Measurements from ENCODE around the gene ZNF697.
"Not testable (repeated sequence)": the region's sequence is repeated elsewhere in the genome, so short reads cannot be mapped to it uniquely, and the experiment has no call there.

Gene ZNF697

DNA sequence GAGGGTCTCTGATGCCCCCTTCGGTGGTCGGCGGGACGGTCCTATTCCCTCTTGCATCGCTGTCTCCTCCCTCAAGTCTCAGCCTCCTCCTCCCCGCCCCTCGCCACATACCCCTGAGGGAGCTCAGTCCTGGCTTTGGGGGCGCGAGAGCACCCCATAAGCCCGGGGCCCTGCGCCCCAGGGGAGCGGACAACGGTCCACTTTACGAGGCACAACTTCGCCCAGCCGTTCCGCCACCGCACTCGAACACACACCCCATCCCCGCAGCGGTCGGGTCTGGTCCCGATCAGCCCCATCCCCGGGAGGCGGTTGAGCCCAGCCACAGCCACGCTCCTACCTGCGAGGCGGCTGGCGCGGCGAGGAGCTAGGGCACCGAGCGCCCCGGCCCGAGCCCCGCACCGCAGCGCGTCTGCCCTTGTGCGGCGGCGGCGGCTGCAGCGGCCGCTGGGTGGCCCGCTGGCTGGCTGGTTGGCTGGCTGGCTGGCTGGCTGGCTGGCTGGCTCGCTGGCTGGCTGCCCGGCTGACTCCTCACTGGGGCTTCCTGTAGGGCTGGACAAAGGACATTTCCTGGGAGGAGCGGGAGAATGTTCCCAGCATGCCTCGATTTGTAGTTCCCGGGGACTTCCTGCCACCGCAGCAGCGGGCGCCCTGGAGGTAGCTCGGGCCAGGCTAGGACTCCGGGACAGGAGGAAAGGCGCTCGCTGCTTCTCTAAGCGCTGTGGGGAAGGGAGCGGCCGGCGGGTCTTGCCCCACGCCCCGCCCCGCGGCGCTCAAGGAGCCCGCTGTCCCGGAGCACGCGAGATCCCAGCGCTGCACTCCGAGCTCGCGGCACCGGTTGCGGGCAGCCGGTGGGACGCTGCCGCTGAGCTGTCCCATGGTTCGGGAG lies at the start of gene ZNF697:
ZNF697 (minus strand) TSS at position 533 of the 886 bp plus-strand sequence. CDS start 22,166 bp downstream, outside the sequence.
- peak; percentile 96 for DNase-seq

DNA sequence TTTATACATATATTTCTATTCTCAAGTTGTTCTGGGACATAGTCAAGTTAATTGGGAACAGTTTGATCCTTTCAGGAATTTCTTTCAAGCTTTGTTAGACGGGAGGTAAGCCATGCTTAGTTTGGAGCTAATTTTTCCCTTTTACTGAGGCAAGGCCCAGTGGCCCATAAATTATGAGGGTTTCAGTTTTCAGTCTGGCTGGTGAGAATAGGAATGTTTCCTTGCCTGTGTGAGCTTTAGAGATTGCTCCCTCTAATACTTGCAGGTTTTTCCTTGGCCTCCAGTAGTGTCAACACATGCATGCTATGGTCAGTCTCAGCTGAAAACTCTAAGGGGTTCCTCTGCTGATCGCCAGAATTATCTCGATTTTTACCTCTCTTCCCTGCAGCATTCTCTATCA lies 49.5 kb upstream of the ZNF697 start:
- DNase-seq = no peak

DNA sequence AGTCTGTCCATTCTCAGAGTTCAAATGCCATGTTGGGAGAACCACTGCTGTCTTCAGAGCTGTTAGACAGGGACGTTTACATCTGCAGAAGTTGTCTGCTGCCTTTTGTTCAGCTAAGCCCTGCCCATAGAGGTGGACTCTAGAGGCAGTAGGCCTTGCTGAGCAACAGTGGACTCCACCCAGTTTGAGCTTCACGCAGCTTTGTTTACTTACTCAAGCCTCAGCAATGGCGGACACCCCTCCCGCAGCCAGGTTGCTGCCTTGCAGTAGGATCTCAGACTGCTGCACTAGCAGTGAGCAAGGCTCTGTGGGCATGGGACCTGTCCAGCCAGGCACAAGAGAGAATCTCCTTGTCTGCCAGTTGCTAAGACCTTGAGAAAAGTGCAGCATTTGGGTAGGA lies 48.8 kb upstream of the ZNF697 start:
- not testable (repeated sequence) for DNase-seq

DNA sequence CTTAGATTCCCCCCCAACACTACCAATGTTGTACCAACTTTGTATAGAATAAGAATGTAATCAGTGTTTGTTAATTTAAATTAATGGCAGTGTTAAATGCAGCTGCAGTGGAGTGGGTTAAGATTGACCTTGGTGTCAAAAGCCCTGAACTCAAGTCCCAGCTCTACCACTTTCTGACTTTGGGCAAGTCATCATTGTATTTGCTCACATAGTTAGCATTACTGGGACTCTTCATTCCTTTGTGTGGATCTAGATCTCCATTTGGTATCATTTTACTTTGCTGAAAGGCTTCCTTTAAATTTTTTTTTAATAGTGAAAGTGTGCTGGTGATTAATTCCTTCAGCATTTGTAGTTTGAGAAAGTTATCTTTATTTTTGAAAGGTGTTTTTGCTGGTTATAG lies 41.4 kb upstream of the ZNF697 start:
- DNase-seq = no peak

DNA sequence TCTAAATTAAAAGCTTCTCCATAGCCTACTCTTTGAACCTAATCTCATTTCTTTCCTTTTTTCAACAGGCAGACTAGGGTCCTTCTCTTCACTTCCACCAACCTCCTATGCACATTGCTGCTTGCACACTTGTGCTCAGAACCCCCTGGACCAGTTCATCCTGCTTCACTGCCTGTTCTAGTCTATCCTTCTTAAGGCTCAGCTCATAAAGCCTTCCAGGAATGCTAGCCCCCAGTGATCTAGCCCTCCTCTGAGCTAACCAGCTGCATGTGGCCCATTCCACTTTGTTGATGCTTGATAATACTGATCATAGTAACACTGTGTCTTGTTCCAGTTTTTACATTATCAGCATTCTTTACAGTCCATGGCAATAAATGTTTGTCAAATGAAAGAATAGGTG lies 40.7 kb upstream of the ZNF697 start:
- no peak for DNase-seq

DNA sequence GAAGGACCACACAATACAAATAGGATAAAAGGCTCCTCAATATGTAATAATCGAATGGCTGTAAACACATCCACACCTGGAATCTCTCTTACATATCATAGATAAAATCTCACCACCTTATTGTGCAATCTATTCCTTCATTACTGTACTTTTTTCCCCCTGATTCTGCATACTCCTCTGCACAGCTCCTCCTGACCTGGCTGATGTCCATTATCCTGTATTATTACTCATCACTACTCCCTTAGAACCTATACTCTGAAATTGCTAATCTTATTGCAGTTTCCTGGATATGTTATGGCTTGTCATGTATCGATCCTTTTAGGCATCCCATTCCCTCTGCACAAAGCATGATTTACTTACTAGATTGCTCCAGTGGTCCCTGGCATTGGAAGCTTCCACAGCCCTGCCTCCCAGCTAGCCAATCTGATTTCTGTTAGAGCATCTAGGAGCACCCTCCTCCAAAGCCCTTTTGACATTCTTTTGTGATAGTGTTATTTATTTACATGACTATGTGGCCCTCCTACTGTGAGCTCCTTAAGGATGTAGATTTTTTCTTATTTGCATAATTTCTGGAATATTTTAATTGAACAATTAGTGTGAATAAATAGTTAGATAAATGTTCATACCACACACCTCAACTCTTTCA lies 39.5 kb upstream of the ZNF697 start:
- no peak for DNase-seq

DNA sequence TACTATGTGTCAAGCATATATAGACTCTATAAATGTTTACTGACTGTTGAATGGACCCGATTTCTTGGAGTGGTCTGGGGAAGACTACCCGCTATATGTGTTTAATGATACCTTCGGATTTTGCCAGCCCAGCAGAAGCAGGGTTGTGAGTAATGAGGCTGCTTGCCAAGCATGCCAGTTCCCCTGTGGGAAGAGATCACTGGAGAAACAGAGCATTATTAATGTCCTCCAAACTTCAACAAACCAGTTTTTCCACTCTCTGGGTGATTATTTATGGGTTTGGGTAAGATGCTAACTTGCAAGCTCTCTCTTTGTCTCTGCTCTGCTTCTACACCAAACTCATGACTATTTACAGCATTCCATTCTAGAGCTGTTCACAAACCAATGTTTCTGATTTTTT lies 38.6 kb upstream of the ZNF697 start:
- DNase-seq = peak; percentile 41

DNA sequence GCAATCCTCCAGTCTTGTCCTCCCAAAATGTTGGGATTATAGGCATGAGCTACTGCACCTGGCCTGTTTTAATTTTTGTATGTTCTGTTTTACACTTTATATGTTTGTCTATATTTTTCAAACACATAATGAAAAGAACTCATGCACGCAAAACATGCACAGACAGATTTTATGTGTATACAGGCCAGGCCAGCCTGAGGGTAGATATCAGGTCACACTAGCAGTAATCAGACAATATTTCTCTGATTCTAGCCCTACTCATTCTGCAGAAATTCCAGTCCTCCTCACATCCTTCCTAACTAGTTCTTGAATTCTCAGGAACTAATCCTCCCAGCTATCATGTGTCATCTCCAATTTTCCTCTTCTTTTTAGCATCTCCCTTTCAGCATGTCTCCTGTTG lies 35.8 kb upstream of the ZNF697 start:
- no peak for DNase-seq

DNA sequence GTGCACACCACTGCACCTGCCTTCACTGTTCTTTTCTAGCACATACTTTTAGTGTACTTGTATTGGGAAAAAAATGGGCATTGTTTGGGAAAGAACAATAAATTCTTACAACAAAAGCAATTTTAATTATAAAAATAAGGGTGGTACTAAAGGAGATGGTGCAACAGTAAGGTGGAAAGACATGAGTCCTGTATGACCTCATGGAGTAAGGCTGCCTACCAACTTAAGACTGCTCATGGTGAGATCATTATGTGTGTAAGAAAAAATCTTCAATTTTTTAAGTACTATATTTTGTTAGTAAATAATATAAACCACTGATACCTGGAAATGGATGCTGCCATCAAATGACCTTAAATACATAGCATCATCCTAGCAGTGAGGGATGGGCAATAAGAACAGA lies 34.1 kb upstream of the ZNF697 start:
- no peak for DNase-seq

DNA sequence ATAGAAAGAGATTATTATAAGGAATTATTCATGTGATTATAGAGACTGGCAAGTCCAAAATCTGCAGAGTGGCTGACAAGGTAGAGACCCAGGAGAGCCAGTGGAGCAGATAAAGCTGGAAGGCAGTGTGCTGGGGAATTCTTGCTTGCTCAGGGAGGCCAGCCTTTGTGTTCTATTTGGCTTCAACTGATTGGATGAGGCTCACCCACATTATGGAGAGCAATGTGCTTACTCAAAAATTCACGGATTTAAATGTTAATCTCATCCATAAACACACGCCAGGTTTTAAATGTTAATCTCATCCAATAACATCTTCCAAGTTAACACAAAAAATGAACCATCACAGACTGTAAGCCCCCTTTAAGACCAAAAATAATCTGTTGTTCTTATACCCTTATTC lies 33.5 kb upstream of the ZNF697 start:
- DNase-seq = no peak

DNA sequence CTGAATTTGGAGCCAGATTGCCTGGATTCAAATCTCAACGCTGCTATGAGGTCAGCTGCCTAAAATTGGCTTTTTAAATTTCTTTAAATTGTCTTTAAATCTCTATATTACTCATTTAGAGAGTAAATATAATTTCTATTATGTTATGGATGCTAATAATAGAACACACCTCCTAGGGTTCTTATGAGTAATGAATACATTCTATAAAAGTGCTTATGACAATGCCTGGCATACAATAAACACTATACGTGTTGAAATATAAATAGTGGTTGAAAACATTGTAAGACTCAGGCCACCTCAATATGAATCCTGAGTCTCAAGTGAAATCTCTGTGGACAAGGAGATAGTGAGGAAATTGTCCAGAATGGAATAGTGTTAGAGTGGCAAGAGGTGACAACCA lies 32.7 kb upstream of the ZNF697 start:
- no peak for DNase-seq

DNA sequence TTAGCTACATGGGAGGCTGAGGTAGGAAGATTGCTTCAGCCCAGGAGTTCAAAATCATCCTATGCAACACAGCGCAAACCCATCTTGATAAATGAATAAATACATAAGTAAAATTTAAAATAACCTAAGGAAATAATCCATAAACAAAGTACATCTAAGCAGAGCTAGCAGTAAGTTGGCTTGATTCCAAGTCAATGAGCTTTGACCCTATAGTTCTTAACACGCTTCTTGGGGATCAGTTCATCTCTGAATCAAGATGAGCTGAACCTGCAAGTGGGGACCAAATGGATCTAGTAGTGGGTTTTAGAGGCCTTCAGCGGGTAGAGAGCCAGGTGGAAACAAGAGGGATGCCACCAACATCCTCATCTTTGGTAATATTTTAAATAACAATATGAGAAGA lies 32.1 kb upstream of the ZNF697 start:
- no peak for DNase-seq

DNA sequence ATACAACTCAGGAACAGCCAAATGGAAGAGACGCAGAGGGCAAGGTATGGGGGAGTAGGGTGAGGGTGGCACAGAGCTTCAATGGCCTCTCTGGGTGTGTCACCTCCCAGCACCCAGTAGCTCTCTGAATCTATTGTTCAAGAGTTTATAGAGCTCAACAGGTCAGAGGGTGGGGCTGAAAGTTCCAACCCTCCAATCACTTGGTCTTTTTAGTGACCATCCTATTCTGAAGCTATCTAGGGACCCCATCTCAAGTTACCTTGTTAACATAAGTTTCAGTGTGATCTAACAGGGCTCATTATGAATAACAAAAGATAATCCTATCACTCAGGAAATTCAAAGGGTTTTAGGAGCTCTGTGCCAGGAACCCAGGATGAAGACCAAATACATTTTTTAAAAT lies 31.2 kb upstream of the ZNF697 start:
- DNase-seq = no peak

DNA sequence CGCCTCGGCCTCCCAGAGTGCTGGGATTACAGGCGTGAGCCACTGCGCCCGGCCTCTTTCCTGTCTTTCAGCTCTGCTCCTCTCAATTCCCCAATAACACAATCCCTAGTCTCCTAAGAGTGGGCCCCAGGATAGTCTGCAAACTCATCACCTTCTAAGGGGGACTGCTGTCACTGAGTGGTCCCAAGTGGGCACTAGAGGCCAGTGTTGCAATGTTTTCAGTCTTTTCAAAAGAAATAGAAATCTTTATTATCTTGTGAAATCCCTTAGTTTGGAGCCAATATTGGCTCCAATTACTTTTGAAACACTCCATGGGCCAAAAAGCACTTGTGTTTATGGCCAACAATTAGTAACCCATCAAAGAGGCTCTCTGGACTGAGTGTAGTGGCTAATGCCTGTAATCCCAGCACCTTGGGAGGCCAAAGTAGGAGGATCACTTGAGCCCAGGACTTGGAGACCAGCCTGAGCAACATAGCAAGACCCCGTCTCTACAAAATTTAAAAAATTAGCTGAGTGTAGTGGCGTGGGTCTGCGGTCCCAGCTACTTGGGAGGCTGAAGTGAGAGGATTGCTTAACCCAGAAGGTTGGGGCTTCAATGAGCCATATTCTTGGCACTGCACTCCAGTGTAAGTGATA lies 28.6 kb upstream of the ZNF697 start:
- no peak for DNase-seq

DNA sequence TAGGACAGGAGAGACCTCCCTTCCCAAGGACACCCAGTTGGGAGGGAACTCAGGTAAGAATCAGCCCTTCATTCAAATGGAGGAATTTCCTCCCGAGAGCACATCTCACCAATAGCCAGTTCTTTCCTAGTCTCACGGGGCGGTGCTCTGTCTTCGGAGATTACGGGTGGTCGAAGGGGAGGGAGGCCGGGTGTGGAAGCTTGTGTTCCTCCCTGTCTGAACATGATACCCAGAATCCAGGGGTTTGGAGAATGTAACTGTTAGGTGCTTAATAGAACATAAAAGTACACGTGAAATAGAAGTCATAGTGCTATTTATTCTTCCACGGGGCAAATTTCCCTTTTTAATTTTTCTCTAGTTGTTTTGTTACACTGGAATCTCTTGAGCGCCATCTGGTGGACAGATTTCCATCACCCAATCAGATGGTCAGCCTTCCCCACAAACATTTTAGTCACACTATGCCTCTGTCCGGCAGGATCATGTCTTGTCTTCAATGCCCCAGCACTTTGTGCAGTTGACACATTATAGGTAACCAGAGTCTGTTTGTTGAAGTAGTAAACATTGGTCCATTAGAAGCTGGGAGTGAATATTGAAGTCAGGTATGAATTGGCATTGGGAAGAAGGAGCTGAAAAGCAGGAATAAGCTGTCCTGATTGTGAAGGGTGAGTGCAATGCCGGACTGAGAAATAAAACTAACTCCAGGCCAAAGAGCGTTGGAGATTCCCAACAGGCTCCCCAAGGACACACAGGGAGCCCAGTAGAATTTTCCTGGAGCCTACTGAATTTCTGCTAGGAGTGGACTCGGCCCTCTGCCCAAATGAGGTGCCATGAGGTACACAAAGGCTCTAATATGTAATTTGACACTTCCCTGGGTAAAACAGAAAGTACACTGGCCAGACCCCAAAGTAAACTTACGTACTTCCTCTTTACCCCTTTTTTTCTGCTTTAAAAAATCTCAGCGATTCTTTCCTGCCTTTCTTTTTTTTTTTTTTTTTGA lies 27.6 kb upstream of the ZNF697 start:
- peak; percentile 88 for DNase-seq

DNA sequence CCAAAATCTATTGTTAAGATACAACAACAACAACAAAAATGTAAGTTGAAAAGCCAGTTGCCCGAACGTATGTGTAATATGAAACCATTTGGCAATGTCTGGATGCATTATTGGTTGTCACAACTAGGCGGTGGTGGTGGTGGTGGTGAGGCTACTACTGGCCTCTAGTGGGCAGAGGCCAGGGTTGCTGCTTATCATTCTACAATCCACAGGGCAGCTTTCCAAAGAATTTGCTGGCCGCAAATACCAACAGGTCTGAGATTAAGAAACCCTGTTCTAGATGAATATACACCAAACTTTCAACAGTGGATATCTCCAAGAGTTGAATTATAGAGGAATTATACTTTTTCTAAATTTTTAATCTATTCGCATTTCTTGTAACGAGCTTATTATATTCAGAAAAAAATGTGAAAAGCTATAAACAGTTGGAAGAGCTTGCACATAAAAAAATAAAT lies 26.8 kb upstream of the ZNF697 start:
- DNase-seq = peak; percentile 83

DNA sequence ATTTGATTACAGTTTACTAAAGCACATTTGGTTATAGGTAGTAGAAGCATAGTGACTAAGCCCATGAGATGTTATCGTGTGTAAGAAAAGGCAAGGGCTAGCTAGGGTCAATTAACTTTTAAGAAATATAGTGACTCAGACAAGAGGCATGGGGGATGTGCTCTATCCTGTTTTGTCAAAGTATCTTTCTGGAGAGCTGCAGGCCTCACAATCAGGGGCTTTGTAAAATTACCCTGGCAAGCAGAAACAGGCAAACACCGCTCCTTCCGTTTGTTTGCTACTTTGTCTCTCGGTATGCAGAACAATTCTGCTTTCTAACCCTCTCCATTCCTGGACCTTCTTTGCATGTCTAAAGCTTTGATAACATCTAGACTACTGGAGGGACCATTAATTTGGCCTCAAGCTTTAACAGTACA lies 26.1 kb upstream of the ZNF697 start:
- DNase-seq = no peak

DNA sequence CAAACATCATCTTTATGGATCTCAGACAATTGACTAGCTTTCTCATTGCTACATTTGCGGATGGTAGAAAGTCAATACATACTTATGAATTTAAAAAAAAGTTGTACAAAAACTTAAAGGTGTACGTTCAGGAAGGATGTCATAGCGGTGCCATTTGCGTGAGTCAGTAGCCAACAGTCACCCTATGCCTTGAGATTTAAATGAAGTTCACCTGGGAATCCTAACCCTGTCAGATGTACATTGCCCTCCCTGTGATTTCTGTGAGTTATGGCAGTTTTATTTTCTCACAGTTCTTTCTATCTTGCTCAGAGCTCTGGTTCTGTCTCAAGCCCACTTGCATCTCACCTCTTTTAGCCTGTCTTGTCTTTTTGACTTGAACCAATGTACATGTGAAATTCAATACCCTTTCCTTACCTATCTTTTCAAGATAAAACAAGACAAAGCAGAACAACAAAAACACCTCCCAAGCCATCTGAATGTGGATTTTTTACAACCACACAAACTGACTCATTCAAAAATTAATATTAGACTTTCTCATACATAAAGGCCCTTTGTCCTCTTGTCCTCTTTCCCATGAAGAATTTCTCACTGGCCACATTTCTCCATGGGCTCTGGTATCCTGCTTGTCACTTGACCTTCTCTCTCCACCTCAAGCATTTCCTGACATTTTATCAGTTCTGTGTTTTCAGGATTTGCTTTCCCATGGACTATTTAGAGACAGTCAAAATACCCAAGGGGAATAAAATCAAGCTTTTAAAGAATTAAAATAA lies 25.3 kb upstream of the ZNF697 start:
- no peak for DNase-seq

DNA sequence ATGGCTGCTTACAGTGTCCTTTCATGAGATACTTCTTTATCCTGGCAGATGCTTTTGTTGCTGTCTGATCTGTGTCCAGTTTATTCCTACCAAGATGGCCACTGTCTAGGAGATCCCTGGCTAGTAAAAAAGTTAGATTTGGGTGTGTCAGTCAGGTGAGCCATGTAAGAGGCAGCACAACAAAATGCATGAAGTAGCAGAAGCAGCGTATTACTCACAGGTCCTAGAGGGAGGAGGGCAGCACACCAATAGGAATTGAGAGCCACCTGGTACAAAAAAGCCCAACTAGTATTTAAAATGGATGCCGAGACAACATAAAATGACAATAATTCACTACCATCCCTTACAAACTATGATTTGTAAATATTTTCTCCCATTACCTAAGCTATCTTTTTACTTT lies 22.8 kb upstream of the ZNF697 start:
- no peak for DNase-seq

DNA sequence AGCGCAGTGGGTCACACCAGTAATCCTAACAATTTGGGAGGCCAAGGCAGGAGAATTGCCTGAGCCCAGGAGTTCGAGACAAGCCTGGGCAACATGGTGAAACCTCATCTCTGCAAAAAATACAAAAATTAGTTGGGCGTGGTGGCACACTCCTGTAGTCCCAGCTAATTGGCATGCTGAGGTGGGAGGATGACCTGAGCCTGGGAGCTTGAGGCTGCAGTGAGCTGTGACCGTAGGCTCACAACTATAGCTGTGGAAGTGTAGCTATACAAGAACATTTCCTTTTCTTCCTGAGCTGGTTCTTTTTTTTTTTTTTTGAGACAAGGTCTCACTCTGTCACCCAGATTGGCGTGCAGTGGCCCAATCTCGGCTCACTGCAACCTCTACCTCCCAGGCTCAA lies 19.1 kb upstream of the ZNF697 start:
- no peak for DNase-seq

DNA sequence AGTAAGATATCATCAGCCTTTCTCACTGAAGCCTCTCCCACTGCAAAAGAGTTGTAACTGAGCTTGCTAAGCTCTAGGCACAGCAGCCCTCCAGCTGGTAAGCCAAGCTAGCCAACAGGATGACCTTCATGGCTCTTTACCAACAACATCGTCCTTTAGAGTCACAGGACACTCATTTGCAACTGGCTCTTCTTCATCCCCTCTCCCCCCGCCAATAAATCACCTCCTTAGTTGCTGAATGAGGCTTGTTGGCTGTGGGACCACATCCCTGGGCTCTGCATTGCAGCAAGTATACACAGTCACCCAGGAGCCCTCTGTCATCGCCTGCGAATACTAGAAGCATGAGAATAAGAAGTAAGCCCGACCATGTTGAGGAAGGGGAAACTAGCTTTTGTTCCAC lies 16.0 kb upstream of the ZNF697 start:
- no peak for DNase-seq

DNA sequence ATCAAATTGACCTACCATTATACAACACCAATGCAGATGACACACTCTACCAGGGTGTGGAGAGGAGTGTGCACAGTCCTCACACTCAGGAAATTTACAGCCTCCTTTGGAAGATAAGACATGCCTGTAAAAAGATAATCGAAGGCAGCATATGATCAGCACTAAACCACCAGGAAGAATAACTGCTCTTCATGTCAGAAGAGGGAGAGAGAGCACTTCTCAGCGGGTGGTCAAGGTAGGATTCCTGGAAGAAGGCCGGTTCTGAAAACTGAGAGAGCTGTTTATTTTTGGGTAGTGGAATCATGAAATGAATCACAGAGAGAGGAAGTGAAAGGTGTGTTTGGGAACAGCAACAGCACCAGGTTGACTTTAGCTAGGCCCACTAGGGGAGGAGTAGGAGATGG lies 14.0 kb upstream of the ZNF697 start:
- no peak for DNase-seq
